Transverse colon (tissue), 4 donors: ENCODE measurements around the gene C2orf92. TPM values are rescaled to one million over a fixed set of nuclear protein-coding genes. Genes with fewer than 3 reads are reported as not detected.

Experiments
- DNase-seq: peaks from one replicate; pipeline ENCODE4 v3.0.0-alpha.2; 2019
- H3K27ac ChIP-seq, 4 donors: fragments of 200-600 bp; sonication (generic); 2 replicates each; pipeline ENCODE4 v1.5.1; 2016 to 2018; ENCODE audit warnings: inconsistent platforms in 4 of 4
- H3K27me3 ChIP-seq: fragments of 200-600 bp; sonication (generic); 2 replicates; pipeline ENCODE4 v1.5.1; 2017; ENCODE audit warnings: inconsistent platforms
- H3K36me3 ChIP-seq, 4 donors: fragments of 200-600 bp; sonication (generic); 2 replicates each; pipeline ENCODE4 v1.5.1; 2017 to 2019; ENCODE audit warnings: inconsistent platforms in 4 of 4
- H3K4me1 ChIP-seq, 4 donors: fragments of 200-600 bp; sonication (generic); 2 replicates each; pipeline ENCODE4 v1.5.1; 2017 to 2020; ENCODE audit warnings: inconsistent platforms in 4 of 4
- H3K4me3 ChIP-seq, 4 donors: fragments of 200-600 bp; sonication (generic); 1 replicate in 1 of 4; 2 replicates in 3 of 4; pipeline versions ENCODE4 v1.5.1 to v1.6.1; 2017 to 2019; ENCODE audit warnings: inconsistent platforms in 4 of 4
- H3K9me3 ChIP-seq, 2 donors: fragments of 200-600 bp; sonication (generic); 2 replicates each; pipeline ENCODE4 v1.5.1; 2017 to 2019; ENCODE audit warnings: inconsistent platforms in 2 of 2
- EP300 ChIP-seq: sonication (generic); formaldehyde crosslinking; IDR thresholded peaks from one replicate; pipeline ENCODE4 v1.6.1; 2017; ENCODE audit warnings: antibody characterized with exemption, low read depth
- POLR2A ChIP-seq: fragments of 450-650 bp; IDR thresholded peaks from one replicate; pipeline ENCODE4 v1.6.1; 2016; ENCODE audit warnings: antibody characterized with exemption, mild to moderate bottlenecking, moderate library complexity
- POLR2AphosphoS5 ChIP-seq, 3 donors: sonication (generic); formaldehyde crosslinking; IDR thresholded peaks; one replicate each; pipeline ENCODE4 v1.6.1; 2016; ENCODE audit warnings: antibody characterized with exemption in 3 of 3
- WGBS, 2 donors: methylation state at CpG; one replicate each; pipeline ENCODE4 v1.1.5; 2018; ENCODE audit warnings: low coverage in 1 of 2; 5-methylcytosine and 5-hydroxymethylcytosine counted together
- in situ Hi-C, 4 donors: fragments of 200-750 bp; cut with MboI; loops; one replicate each; pipeline versions ENCODE4 v1.15.0 to v1.15.1; 2017; ENCODE audit warnings: low sequenced_read_pairs in 3 of 4, low pct_ligation_motif_present in 1 of 4, low pct_unique_long_range_greater_than_20kb in 1 of 4
- intact Hi-C: fragments of 100-400 bp; cut with DNase I; formaldehyde crosslinking; loops from one replicate; pipeline ENCODE4 v1.15.1; 2023; ENCODE audit warnings: low total_unique reads
- total RNA-seq, 4 donors: library from RNA; depleted of rRNA; stranded (reverse); fragments of >200 nt; gene quantifications; one replicate each; pipeline ENCODE4 v1.1.0, GENCODE V29; 2016
- TF ChIP-seq, protein P1 (sequence below), 5 experiments: fragments of 200-600 bp in 3 of 5; fragments of 450-650 bp in 2 of 5; sonication (generic) in 3 of 5; IDR thresholded peaks; 1 replicate in 2 of 5; 2 replicates in 3 of 5; pipeline ENCODE4 v1.5.1; 2016 to 2017; ENCODE audit warnings: antibody characterized with exemption in 5 of 5, inconsistent platforms in 3 of 5, mild to moderate bottlenecking in 2 of 5, moderate library complexity in 1 of 5

C2orf92 gene
- total RNA-seq, 4 donors from 2014 or later = 13.8 to 27.3 (median 17.9) TPM

DNA sequence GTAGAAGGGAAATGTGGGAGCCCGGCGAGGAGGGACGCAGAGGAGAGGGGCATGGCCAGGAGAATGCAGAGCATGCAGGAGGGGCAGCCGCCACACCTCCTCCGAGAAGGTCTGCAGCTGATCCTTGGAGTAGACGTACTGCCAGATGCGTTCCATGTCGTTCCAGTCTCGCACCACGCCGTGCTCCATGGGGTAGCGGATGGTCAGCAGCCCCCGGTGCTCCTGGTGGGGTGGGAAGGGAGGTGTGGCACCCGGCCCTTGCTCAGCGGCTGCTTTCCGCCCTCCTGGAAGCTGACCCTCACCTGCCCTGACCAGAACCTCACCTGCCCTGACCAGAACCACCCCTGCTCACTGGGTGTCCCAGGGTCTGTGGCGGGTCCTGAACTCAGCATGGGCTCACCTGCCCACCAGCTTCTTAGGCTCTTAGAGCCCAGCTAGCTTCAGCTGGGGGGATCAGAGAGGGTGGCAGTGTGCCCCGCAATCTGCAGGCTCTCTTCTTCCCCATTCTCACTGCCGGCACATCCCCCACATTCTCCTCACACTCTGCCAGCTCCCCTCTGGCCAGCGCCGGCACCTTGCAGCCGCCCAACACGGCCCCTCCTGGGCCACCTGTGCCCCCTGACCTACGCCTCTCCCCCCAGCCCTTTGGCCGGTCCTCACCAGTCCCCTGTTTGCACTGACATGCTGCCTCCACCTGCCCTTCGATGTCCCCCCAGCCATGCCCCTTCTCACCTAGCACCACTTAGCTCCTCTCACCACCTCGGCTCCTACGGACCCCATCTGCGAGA is 10.1 kb upstream of the C2orf92 start:
- Histone ChIP-seq H3K27ac (no peak overlapping the region), H3K4me1 (peaks cover 11 to 27% (median 19%) of the 10 kb centered on the region in 4 donors), H3K4me3 (no peak overlapping the region), H3K36me3 (peaks cover 0 to 17% (median 3%) of the 10 kb centered on the region in 4 donors), H3K27me3 (no peaks in the 10 kb centered on the region), H3K9me3 (no peaks in the 10 kb centered on the region)
- in situ Hi-C loops = loop anchor here in 1 of 4 donors (25.0 kb wide), 1 partner anchor 1597 kb away; no protein-coding TSS in a partner anchor
- no peak for TF ChIP-seq EP300
- no peak for TF ChIP-seq POLR2A
- no peak for TF ChIP-seq POLR2AphosphoS5 (IDR thresholded peaks at IDR 0.05)
- TF ChIP-seq, protein P1, sequence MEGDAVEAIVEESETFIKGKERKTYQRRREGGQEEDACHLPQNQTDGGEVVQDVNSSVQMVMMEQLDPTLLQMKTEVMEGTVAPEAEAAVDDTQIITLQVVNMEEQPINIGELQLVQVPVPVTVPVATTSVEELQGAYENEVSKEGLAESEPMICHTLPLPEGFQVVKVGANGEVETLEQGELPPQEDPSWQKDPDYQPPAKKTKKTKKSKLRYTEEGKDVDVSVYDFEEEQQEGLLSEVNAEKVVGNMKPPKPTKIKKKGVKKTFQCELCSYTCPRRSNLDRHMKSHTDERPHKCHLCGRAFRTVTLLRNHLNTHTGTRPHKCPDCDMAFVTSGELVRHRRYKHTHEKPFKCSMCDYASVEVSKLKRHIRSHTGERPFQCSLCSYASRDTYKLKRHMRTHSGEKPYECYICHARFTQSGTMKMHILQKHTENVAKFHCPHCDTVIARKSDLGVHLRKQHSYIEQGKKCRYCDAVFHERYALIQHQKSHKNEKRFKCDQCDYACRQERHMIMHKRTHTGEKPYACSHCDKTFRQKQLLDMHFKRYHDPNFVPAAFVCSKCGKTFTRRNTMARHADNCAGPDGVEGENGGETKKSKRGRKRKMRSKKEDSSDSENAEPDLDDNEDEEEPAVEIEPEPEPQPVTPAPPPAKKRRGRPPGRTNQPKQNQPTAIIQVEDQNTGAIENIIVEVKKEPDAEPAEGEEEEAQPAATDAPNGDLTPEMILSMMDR (IDR thresholded peaks at IDR 0.05) = no peak
- intact Hi-C loops = no loop called here
- DNase-seq = no peak
- 93 to 98% methylated on average over 7 to 29 of the region's 29 CpGs for WGBS, 2 donors

DNA sequence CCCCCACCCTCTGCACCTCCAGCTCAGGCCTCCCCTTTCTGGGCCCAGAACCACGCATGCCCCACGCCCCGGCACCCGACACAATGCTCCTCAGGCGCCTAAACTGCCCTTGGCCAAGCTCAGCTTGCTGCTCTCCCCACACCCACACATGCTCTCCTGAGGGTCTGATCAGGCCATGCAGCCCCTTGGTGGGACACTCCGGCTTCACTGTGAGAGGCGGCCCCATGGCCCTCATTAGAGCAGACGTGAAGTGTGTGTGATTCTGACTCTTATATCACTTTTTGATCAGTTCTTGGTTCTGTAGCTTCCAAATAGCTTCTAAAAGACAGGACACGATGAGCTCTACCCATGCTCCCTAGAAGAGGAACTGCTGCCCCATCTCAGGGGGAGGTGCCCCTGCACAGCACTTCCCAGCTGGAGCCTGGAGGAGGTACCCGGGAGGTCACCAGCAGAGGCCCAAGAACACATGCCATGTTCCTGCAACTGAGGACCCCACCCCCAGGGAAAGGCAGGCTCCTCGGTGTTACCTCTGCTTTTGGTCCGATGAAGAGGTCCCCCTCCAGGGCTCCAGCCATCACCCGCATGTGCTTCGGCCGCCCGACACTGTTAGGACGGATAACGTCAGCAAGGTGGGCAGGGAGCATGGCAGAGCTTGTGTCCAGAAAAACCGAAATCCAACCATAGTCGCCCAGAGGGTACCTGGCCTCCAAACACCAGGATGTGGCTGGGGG is 9.3 kb upstream of the C2orf92 start:
- peaks cover 11 to 33% (median 22%) of the 10 kb centered on the region in 4 donors for H3K4me1 ChIP-seq
- WGBS, 2 donors = 95 to 100% methylated on average over 2 to 20 of the region's 20 CpGs
- no peak for DNase-seq
- TF ChIP-seq, protein P1 (IDR thresholded peaks at IDR 0.05) = no peak
- no peak for TF ChIP-seq POLR2AphosphoS5 (IDR thresholded peaks at IDR 0.05)
- TF ChIP-seq POLR2A = no peak
- no peak for TF ChIP-seq EP300
- H3K36me3 ChIP-seq = peaks cover 0 to 17% (median 3%) of the 10 kb centered on the region in 4 donors
- no peak overlapping the region for H3K27ac ChIP-seq
- intact Hi-C loops = no loop called here
- no peaks in the 10 kb centered on the region for H3K27me3 ChIP-seq
- in situ Hi-C loops = loop anchor here in 1 of 4 donors (25.0 kb wide), 1 partner anchor 1598 kb away; no protein-coding TSS in a partner anchor
- H3K4me3 ChIP-seq = no peak overlapping the region
- H3K9me3 ChIP-seq = no peaks in the 10 kb centered on the region

DNA sequence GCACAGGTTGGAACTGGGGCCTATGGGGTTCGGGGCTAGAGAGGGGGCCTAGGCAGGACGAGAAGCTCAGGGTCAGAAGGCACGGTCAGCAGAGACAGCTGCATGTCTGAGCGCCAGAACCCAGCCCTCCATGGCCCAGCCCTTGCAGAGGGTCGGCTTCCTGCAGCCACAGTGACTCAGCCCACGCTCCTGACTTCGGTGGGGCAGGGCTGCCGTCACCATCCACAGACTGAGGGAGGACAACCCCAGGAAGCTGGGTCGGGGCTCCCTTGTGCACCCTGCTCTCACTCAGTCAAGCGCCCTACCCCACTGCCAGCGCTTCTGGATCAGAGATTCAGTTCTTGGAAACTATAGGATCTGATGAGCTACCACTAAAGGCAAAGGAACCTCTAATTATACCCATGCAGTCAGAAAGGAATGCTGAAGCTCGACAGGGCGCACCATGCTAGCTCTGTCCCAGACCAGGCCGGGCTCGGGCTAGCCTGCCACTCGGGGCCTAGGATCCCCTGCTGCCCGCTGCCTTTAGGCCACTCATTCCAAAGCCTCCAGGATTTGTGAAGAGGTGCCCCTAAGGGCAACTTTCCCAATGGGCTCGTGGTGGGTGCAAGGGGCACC is 8.6 kb upstream of the C2orf92 start:
- TF ChIP-seq EP300 = no peak
- TF ChIP-seq POLR2A = no peak
- no peak for TF ChIP-seq POLR2AphosphoS5 (IDR thresholded peaks at IDR 0.05)
- H3K27ac ChIP-seq = no peak overlapping the region
- in situ Hi-C loops = loop anchor here in 1 of 4 donors (25.0 kb wide), 1 partner anchor 1599 kb away; no protein-coding TSS in a partner anchor
- no peak for DNase-seq
- peaks cover 11 to 33% (median 22%) of the 10 kb centered on the region in 4 donors for H3K4me1 ChIP-seq
- no peaks in the 10 kb centered on the region for H3K9me3 ChIP-seq
- no peak overlapping the region for H3K4me3 ChIP-seq
- 91% methylated on average over 18 of the region's 18 CpGs; no CpG with 5 or more reads in 1 of the 2 donors for WGBS, 2 donors
- H3K27me3 ChIP-seq = no peaks in the 10 kb centered on the region
- H3K36me3 ChIP-seq = peaks cover 0 to 17% (median 3%) of the 10 kb centered on the region in 4 donors
- intact Hi-C loops = no loop called here

DNA sequence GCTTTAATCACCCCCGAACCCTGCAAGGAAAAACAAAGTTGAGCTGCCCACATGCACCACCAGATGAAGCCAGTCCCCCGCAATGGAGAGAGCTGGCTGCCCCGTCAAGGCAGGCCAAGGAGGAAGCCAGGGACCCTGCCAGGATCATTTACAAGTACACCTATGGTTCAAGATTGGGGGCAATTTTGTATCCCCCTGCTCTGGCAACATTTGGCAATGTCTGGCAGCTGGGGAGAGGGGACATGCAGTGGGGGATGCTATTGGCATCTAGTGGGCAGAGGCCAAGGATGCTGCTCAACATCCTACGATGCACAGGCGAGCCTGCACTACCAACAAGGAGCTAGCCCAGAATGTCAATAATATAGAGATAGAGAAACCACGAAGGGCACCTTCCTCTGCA is 7.6 kb upstream of the C2orf92 start:
- Histone ChIP-seq H3K9me3 (no peaks in the 10 kb centered on the region), H3K27ac (peak overlapping the region in 3 of 4 donors; percentile 90 to 100 (median 95)), H3K4me3 (peak overlapping the region in 1 of 4 donors; percentile 71), H3K4me1 (peaks cover 11 to 33% (median 22%) of the 10 kb centered on the region in 4 donors), H3K36me3 (peaks cover 0 to 15% (median 3%) of the 10 kb centered on the region in 4 donors), H3K27me3 (no peaks in the 10 kb centered on the region)
- in situ Hi-C loops (loop anchor here in 1 of 4 donors (25.0 kb wide), 1 partner anchor 1600 kb away; no protein-coding TSS in a partner anchor), intact Hi-C loops (no loop called here)
- no peak for DNase-seq
- WGBS, 2 donors = 83% methylated on average over 6 of the region's 6 CpGs; no CpG with 5 or more reads in 1 of the 2 donors
- TF ChIP-seq POLR2AphosphoS5 (IDR thresholded peaks at IDR 0.05) (no peak), POLR2A (no peak), EP300 (no peak)
- TF ChIP-seq, protein P1 (IDR thresholded peaks at IDR 0.05) = no peak
